ENCODE results near the gene TALDO1. TPM values are rescaled to one million over a fixed set of nuclear protein-coding genes. Genes with fewer than 3 reads are reported as not detected.

TALDO1 gene
- total and polyA plus RNA-seq, 2 of the 8 experiments (the other 6 are each of a cell fraction or from before 2014, with no cell fraction given): 265 to 308 TPM

DNA sequence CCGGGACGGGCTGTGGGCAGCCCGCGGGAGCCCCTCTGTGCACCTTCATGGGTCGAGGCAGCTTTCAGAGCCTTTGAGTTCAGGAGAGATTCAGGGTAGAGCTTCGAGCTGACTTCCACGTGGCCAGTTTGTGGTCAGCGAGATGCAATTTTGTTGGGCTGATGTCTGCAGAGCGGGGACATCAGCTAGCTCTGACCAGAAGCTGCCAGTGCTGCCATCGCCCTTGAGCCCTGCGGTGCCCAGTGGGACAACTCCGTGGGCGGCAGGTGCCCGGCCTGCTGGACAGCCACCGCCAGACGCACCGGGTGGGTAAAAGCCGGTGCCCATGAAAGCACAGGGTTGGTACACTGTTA, 719 bp downstream of the TALDO1 start (continued):
- TF ChIP-seq, protein P1, sequence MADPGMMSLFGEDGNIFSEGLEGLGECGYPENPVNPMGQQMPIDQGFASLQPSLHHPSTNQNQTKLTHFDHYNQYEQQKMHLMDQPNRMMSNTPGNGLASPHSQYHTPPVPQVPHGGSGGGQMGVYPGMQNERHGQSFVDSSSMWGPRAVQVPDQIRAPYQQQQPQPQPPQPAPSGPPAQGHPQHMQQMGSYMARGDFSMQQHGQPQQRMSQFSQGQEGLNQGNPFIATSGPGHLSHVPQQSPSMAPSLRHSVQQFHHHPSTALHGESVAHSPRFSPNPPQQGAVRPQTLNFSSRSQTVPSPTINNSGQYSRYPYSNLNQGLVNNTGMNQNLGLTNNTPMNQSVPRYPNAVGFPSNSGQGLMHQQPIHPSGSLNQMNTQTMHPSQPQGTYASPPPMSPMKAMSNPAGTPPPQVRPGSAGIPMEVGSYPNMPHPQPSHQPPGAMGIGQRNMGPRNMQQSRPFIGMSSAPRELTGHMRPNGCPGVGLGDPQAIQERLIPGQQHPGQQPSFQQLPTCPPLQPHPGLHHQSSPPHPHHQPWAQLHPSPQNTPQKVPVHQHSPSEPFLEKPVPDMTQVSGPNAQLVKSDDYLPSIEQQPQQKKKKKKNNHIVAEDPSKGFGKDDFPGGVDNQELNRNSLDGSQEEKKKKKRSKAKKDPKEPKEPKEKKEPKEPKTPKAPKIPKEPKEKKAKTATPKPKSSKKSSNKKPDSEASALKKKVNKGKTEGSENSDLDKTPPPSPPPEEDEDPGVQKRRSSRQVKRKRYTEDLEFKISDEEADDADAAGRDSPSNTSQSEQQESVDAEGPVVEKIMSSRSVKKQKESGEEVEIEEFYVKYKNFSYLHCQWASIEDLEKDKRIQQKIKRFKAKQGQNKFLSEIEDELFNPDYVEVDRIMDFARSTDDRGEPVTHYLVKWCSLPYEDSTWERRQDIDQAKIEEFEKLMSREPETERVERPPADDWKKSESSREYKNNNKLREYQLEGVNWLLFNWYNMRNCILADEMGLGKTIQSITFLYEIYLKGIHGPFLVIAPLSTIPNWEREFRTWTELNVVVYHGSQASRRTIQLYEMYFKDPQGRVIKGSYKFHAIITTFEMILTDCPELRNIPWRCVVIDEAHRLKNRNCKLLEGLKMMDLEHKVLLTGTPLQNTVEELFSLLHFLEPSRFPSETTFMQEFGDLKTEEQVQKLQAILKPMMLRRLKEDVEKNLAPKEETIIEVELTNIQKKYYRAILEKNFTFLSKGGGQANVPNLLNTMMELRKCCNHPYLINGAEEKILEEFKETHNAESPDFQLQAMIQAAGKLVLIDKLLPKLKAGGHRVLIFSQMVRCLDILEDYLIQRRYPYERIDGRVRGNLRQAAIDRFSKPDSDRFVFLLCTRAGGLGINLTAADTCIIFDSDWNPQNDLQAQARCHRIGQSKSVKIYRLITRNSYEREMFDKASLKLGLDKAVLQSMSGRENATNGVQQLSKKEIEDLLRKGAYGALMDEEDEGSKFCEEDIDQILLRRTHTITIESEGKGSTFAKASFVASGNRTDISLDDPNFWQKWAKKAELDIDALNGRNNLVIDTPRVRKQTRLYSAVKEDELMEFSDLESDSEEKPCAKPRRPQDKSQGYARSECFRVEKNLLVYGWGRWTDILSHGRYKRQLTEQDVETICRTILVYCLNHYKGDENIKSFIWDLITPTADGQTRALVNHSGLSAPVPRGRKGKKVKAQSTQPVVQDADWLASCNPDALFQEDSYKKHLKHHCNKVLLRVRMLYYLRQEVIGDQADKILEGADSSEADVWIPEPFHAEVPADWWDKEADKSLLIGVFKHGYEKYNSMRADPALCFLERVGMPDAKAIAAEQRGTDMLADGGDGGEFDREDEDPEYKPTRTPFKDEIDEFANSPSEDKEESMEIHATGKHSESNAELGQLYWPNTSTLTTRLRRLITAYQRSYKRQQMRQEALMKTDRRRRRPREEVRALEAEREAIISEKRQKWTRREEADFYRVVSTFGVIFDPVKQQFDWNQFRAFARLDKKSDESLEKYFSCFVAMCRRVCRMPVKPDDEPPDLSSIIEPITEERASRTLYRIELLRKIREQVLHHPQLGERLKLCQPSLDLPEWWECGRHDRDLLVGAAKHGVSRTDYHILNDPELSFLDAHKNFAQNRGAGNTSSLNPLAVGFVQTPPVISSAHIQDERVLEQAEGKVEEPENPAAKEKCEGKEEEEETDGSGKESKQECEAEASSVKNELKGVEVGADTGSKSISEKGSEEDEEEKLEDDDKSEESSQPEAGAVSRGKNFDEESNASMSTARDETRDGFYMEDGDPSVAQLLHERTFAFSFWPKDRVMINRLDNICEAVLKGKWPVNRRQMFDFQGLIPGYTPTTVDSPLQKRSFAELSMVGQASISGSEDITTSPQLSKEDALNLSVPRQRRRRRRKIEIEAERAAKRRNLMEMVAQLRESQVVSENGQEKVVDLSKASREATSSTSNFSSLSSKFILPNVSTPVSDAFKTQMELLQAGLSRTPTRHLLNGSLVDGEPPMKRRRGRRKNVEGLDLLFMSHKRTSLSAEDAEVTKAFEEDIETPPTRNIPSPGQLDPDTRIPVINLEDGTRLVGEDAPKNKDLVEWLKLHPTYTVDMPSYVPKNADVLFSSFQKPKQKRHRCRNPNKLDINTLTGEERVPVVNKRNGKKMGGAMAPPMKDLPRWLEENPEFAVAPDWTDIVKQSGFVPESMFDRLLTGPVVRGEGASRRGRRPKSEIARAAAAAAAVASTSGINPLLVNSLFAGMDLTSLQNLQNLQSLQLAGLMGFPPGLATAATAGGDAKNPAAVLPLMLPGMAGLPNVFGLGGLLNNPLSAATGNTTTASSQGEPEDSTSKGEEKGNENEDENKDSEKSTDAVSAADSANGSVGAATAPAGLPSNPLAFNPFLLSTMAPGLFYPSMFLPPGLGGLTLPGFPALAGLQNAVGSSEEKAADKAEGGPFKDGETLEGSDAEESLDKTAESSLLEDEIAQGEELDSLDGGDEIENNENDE (IDR thresholded peaks at IDR 0.05; ENCODE audit: insufficient replicate concordance, low read length): no peak
- TF ChIP-seq, protein P2, sequence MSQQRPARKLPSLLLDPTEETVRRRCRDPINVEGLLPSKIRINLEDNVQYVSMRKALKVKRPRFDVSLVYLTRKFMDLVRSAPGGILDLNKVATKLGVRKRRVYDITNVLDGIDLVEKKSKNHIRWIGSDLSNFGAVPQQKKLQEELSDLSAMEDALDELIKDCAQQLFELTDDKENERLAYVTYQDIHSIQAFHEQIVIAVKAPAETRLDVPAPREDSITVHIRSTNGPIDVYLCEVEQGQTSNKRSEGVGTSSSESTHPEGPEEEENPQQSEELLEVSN (IDR thresholded peaks at IDR 0.05): peak; percentile 71
- TF ChIP-seq MAFK (IDR thresholded peaks at IDR 0.05; ENCODE audit: low read depth, low read length) (no peak), SIRT6 (IDR thresholded peaks at IDR 0.05; ENCODE audit: low read length) (no peak), HDAC2 (IDR thresholded peaks at IDR 0.05; ENCODE audit: borderline replicate concordance in 1 of 2, low read depth in 2 of 2, low read length in 2 of 2) (no peak), MAX (IDR thresholded peaks at IDR 0.05) (peak; percentile 76), RNF2 (IDR thresholded peaks at IDR 0.05; ENCODE audit: borderline replicate concordance, low read depth, low read length, missing control alignments, poor library complexity, severe bottlenecking) (no peak), CEBPB (IDR thresholded peaks at IDR 0.05; ENCODE audit: low read depth, low read length) (no peak), EZH2 (IDR thresholded peaks at IDR 0.05; ENCODE audit: low read depth, low read length, severe bottlenecking) (no peak), RXRA (IDR thresholded peaks at IDR 0.05; ENCODE audit: insufficient read depth, low read depth, low read length) (no peak), CREB1 (IDR thresholded peaks at IDR 0.05) (no peak)

All from H1 (cell line).